GM12878 (cell line): ENCODE measurements around the gene BMI1. TPM values are rescaled to one million over a fixed set of nuclear protein-coding genes. Genes with fewer than 3 reads are reported as not detected.

Experiments used
- CBX3 ChIP-seq: fragments of 200-600 bp; sonication (generic); IDR thresholded peaks from 2 replicates; pipeline ENCODE4 v1.6.1; 2016; ENCODE audit warnings: low read depth, borderline replicate concordance
- CBX5 ChIP-seq: sonication (generic); IDR thresholded peaks from 2 replicates; pipeline ENCODE4 v1.6.1; 2016; ENCODE audit warnings: low read depth, moderate library complexity, mild to moderate bottlenecking, inconsistent platforms
- CREB1 ChIP-seq: IDR thresholded peaks from 2 replicates; pipeline ENCODE4 v1.6.1; 2012; ENCODE audit warnings: low read depth, mild to moderate bottlenecking, inconsistent platforms
- E2F8 ChIP-seq: fragments of 450-650 bp; IDR thresholded peaks from 2 replicates; pipeline ENCODE4 v1.6.1; 2018; ENCODE audit warnings: mild to moderate bottlenecking, low read depth, moderate library complexity; ENCODE audit not compliant: partially characterized antibody
- ELK1 ChIP-seq: IDR thresholded peaks from 2 replicates; pipeline ENCODE4 v1.6.1; 2012; ENCODE audit warnings: low read depth, low read length, improper control_type of control experiment
- ESRRA ChIP-seq: IDR thresholded peaks from 2 replicates; pipeline ENCODE4 v1.6.1; 2012; ENCODE audit warnings: mild to moderate bottlenecking, low read length, improper control_type of control experiment
- GATAD2B ChIP-seq: fragments of 450-650 bp; conservative IDR thresholded peaks from 2 replicates; pipeline ENCODE4 v1.6.1; 2017; ENCODE audit warnings: low read depth, mild to moderate bottlenecking, moderate library complexity
- HDAC6 ChIP-seq: fragments of 200-600 bp; sonication (generic); IDR thresholded peaks from one replicate; pipeline ENCODE4 v1.8.0; 2017; ENCODE audit warnings: antibody characterized with exemption; ENCODE audit not compliant: unreplicated experiment
- IKZF2 ChIP-seq, 2 experiments: fragments of 450-650 bp; IDR thresholded peaks; 2 replicates each; pipeline ENCODE4 v1.6.1; 2017; ENCODE audit warnings: mild to moderate bottlenecking in 2 of 2, moderate library complexity in 2 of 2
- KAT2A ChIP-seq: conservative IDR thresholded peaks from 2 replicates; pipeline ENCODE4 v1.6.1; 2011; ENCODE audit warnings: low read depth, low read length; ENCODE audit not compliant: control insufficient read depth
- MAX ChIP-seq: IDR thresholded peaks from 2 replicates; pipeline ENCODE4 v1.6.1; 2012; ENCODE audit warnings: low read depth, low read length, improper control_type of control experiment
- NBN ChIP-seq: fragments of 450-650 bp; IDR thresholded peaks from 2 replicates; pipeline ENCODE4 v1.6.1; 2016
- NFIC ChIP-seq: IDR thresholded peaks from 2 replicates; pipeline ENCODE4 v1.6.1; 2012; ENCODE audit warnings: low read depth, mild to moderate bottlenecking, inconsistent platforms, low read length, moderate library complexity
- PAX8 ChIP-seq: fragments of 450-650 bp; IDR thresholded peaks from 2 replicates; pipeline ENCODE4 v1.6.1; 2017; ENCODE audit warnings: mild to moderate bottlenecking, moderate library complexity
- PML ChIP-seq: IDR thresholded peaks from 2 replicates; pipeline ENCODE4 v1.6.1; 2012; ENCODE audit warnings: low read length, inconsistent platforms
- POLR2A ChIP-seq: IDR thresholded peaks from 2 replicates; pipeline ENCODE4 v1.6.1; 2011; ENCODE audit warnings: low read depth, mild to moderate bottlenecking, low read length
- RAD21 ChIP-seq: IDR thresholded peaks from 2 replicates; pipeline ENCODE4 v1.6.1; 2011; ENCODE audit warnings: mild to moderate bottlenecking, low read depth, low read length, moderate library complexity; ENCODE audit not compliant: insufficient read depth
- RELA ChIP-seq: fragments of 450-650 bp; IDR thresholded peaks from 2 replicates; pipeline ENCODE4 v1.8.0; 2014; ENCODE audit warnings: borderline replicate concordance; ENCODE audit not compliant: partially characterized antibody
- RFX5 ChIP-seq: IDR thresholded peaks from 2 replicates; pipeline ENCODE4 v1.6.1; 2011; ENCODE audit warnings: low read depth, low read length, improper control_type of control experiment
- SREBF1 ChIP-seq: IDR thresholded peaks from 2 replicates; pipeline ENCODE4 v1.6.1; 2012; ENCODE audit warnings: mild to moderate bottlenecking, low read length
- SREBF2 ChIP-seq: IDR thresholded peaks from 2 replicates; pipeline ENCODE4 v1.6.1; 2012; ENCODE audit warnings: mild to moderate bottlenecking, low read length
- SUPT20H ChIP-seq: IDR thresholded peaks from 2 replicates; pipeline ENCODE4 v1.6.1; 2011; ENCODE audit warnings: low read depth, mild to moderate bottlenecking, low read length, moderate library complexity, borderline replicate concordance; ENCODE audit not compliant: control insufficient read depth
- WRNIP1 ChIP-seq: IDR thresholded peaks from 2 replicates; pipeline ENCODE4 v1.6.1; 2011; ENCODE audit warnings: low read depth, low read length, improper control_type of control experiment, borderline replicate concordance
- YBX1 ChIP-seq: fragments of 450-650 bp; IDR thresholded peaks from 2 replicates; pipeline ENCODE4 v1.6.1; 2016; ENCODE audit warnings: antibody characterized with exemption
- ZNF207 ChIP-seq: fragments of 450-650 bp; IDR thresholded peaks from 2 replicates; pipeline ENCODE4 v1.6.1; 2014; ENCODE audit warnings: antibody characterized with exemption, mild to moderate bottlenecking, borderline replicate concordance
- polyA plus RNA-seq, 11 experiments: library from polyadenylated mRNA; depleted of rRNA in 4 of 11; unstranded in 6 of 11; stranded (reverse) in 5 of 11; fragments of >200 nt; fragmentation: Nextera tagmentation in 4 of 11; fragmentation: Illumina TruSeq in 1 of 11; extraction: Ambion mirVana in 4 of 11; extraction: Trizol in 1 of 11; gene quantifications; 1 replicate in 1 of 11; 2 replicates in 10 of 11; pipeline versions ENCODE4 v1.2.1 to v1.2.3, GENCODE V29; 2011 to 2016; ENCODE audit warnings: inconsistent platforms in 2 of 11, missing spikeins in 2 of 11, low read depth in 1 of 11
- total RNA-seq, 4 experiments: library from RNA; depleted of rRNA in 3 of 4; stranded (reverse); fragments of >200 nt in 3 of 4; fragmentation: Illumina TruSeq in 1 of 4; extraction: Trizol in 1 of 4; gene quantifications; 2 replicates each; pipeline versions ENCODE4 v1.2.1 to v1.2.3, GENCODE V29; 2013 to 2021
- TF ChIP-seq, protein P1 (sequence below): fragments of 450-650 bp; conservative IDR thresholded peaks from 2 replicates; pipeline ENCODE4 v1.6.1; 2017; ENCODE audit warnings: mild to moderate bottlenecking, moderate library complexity

BMI1 gene
- total and polyA plus RNA-seq, 10 of the 15 experiments (the other 5 are each of a cell fraction or from before 2014, with no cell fraction given): 8.0 to 49.7 (median 25.8) TPM

DNA sequence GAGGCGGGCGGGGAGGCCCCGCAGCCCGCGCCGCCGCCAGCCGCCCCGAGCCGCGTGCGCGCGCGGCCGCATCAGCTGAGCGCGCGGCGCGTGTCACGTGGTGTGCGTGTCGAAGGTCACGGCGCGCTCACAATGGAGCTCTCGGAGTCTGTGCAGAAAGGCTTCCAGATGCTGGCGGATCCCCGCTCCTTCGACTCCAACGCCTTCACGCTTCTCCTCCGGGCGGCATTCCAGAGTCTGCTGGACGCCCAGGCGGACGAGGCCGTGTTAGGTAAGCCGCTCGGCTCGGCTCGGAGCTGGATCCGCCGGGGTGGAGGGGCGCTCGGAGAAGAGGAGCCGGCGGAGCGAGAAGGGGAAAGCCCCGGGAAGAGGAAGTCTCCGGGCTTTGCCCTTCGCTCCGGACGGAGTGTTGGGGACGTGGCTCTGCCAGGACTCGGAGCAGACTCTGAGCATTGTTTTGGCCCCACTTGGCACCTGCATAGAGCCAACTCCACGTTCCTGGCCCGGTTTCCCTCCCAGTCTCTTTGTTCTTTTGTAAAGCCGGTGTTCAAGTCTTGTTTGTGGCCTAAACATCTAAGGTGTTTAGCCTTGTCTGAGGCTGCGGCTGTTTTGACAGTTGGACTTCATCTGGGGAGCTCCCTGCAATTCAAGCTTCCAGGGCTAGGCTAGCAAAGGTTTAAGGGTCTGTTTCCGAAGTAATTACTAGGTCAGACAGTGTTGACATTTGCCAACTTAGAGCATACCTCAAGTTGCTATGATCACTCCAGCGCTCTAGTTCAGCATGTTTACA is 4.4 kb upstream of the BMI1 start, which contains the start of gene COMMD3 (continued):
- TF ChIP-seq PML (no peak; the same call in 1 of the 2 replicates), MAX (peak; percentile 84), E2F8 (peak; percentile 59), SREBF1 (peak; percentile 69; the same call in 1 of the 2 replicates), ESRRA (0 out of 2 replicates have a peak, but pooled peaks have one; percentile 7), CBX5 (0 out of 2 replicates have a peak, but pooled peaks have one; percentile 17), CREB1 (peak; percentile 52; the same call in 1 of the 2 replicates), NBN (peak; percentile 68), SREBF2 (no peak), KAT2A (no peak), GATAD2B (peak; percentile 89), PAX8 (no peak), RELA (peak; percentile 95), CBX3 (no peak), POLR2A (peak; percentile 94), ZNF207 (peak; percentile 43; the same call in 1 of the 2 replicates), ELK1 (no peak), HDAC6 (no peak), RFX5 (0 out of 2 replicates have a peak, but pooled peaks have one; percentile 0), IKZF2 (IDR thresholded peaks at IDR 0.05) (peak; percentile 78 to 81), NFIC (no peak), RAD21 (no peak), WRNIP1 (no peak), YBX1 (no peak), SUPT20H (no peak)
- TF ChIP-seq, protein P1, sequence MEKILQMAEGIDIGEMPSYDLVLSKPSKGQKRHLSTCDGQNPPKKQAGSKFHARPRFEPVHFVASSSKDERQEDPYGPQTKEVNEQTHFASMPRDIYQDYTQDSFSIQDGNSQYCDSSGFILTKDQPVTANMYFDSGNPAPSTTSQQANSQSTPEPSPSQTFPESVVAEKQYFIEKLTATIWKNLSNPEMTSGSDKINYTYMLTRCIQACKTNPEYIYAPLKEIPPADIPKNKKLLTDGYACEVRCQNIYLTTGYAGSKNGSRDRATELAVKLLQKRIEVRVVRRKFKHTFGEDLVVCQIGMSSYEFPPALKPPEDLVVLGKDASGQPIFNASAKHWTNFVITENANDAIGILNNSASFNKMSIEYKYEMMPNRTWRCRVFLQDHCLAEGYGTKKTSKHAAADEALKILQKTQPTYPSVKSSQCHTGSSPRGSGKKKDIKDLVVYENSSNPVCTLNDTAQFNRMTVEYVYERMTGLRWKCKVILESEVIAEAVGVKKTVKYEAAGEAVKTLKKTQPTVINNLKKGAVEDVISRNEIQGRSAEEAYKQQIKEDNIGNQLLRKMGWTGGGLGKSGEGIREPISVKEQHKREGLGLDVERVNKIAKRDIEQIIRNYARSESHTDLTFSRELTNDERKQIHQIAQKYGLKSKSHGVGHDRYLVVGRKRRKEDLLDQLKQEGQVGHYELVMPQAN: peak; percentile 60
